GM18861 (cell line): ENCODE results near the gene CCDC60.
"Not testable (repeated sequence)": the region's sequence is repeated elsewhere in the genome, so short reads cannot be mapped to it uniquely, and the experiment has no call there.

Experiments used
- ATAC-seq: cut with Tn5 transposase; IDR thresholded peaks from one replicate; pipeline ENCODE4 v1.9.1; 2021; ENCODE audit not compliant: unreplicated experiment

Gene CCDC60

DNA sequence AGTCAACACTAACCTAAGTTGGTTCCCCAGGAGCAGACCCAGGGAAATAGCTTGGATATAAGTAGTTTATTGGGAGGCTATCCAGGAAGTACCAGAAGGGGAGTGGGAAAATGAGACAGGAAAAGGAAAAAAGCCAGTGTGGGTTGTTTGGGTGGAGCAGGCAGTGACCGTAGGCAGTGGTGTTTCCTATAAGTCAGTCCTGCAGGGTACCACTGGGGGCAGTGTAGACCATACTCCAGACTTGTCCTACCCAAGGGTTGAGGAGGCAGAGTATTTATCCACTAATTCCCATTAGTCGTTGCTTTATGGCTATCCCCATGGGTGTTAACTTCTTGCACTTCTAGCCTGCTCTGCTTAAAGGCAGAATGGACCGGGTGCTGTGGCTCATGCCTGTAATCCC, 6.4 kb upstream of the CCDC60 start:
- no peak for ATAC-seq

DNA sequence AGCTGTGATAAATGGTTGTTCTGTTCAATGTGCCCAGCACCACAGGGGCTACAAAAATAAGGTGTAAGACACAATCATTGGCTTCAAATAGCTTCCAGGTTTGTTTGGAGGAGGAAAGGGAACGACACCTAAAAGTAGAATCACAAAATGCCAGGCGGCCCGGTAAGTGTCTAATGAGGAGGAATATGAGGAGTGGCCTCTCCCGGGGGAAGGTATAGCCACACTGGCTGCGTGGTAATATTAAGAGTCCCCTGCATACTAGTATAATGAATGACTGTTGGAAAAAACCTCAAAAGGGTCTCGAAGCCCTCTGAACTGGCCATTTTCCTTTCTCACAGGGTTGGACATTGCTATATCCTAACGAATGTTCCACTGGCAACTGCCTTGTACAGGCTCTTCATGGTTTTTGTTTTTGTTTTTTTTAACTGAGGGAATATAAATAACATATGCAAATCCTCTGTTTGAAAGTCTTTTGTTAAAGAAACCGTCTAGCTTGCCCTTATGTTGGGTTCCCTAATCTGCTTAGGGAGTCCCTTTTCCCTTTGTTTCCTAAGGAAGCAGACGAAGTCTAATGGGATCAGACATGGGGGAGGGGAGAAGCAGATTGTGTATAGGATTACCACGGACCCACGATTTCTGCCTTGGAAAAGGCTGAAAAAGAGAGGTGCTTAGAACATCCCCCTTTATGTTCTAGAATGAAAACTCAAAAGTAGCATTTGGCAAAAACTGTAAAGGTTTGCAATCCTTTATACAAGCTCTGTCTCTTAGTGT, 4.2 kb downstream of the CCDC60 start:
- no peak for ATAC-seq

GRCh38 chr12:119340578-119340977, 6.0 kb downstream of the CCDC60 start:
- ATAC-seq = no peak

DNA sequence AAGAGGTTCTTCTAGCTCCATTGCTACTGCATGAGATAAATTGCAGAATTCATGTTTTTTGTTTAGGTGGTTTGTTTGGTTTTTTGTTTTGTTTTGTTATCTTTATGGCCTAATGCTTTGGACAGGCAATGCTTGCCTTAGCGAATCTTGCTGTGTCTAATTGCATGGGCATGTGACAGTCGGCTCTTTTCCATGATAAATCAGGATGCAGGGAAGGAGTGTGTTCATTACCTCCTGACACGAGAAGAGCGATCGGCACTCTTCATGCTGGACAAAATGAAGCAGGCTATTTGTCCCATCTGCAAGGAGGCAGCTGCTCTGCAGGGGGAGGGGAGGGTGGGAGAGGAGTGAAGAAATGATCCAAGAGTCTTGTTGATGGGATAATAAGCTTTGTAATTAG, 6.5 kb downstream of the CCDC60 start:
- ATAC-seq = no peak

- no peak for ATAC-seq
These were observed 7.5 kb downstream of the CCDC60 start for GRCh38 chr12:119341988-119342387.

GRCh38 chr12:119343130-119343529, 8.6 kb downstream of the CCDC60 start:
- ATAC-seq = no peak

DNA sequence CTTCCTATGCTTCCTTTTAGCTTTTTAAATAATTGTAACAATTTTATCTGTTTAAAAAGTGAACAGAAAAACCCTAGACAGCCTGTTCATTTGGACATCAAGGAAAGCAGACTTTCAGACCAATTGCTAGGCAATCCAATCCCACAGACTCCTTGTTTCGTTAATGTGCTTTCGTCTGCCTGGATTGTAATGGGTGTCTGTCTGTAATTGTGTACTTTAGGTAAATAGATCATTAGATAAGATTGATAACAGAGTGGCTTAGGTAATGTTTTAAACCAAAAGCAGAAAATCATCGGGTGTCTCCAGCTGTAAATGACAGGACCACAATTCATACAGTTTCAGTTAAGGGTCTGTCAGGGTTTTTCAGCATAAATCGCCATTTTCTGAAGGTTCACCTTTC, 19.6 kb downstream of the CCDC60 start:
- ATAC-seq = no peak

- ATAC-seq = not testable (repeated sequence)
These were observed 25.8 kb downstream of the CCDC60 start for GRCh38 chr12:119360366-119360765.

DNA sequence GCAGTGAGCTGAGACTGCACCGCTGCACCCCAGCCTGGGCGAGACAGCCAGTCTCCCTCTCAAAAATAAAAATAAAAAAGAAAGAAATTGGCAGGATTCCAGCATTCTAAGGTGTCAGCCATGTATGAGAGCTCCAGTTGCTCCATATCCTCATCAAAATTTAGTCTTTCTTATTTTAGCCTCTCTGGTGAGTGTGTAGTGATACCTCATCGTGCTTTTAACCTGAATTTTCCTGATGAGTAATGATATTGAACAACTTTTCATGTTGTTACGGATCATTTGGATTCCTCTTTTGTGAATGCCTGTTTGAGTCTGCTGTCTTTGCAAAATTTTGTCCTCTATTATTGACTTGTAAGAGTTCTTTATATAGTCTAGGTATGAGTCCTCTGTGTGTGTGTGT, 28.5 kb downstream of the CCDC60 start:
- no peak for ATAC-seq

DNA sequence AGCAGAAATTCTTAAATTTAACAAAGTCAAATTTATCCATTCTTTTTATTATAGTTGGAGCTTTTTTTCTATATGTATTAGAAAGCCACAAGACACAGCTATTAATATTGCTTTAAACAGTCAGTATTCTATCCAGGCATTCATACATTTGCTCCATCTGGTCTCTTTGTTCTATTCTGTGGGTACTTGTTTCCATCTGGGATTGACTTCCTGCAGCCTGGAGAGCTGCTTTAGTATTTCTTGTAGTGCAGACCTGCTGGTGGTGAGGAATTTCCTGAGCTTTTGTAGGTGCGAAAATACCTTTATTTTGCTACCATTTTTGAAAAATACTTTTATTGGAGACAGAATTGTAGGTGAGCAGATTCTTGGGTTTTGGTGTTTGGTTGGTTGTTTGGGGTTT, 29.0 kb downstream of the CCDC60 start:
- no peak for ATAC-seq

GRCh38 chr12:119365451-119365850, 30.9 kb downstream of the CCDC60 start:
- ATAC-seq = no peak

DNA sequence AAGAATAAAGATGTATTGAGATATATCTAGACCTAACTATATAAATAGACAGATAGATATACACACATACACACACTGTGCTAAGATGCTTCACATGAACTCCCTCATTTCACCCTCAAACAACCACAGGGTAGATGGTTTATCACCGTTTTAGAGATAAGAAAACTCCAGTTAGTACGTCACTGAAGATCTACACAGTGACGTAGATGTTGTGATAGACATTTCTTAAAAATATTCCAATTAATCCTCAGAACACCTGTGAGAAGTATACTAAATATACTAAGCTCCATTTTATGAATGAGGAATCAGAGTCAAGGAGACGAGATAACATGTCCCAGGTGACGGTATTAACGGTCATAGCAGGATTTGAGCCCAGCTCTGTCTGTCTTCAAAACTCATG, 31.5 kb downstream of the CCDC60 start:
- no peak for ATAC-seq

DNA sequence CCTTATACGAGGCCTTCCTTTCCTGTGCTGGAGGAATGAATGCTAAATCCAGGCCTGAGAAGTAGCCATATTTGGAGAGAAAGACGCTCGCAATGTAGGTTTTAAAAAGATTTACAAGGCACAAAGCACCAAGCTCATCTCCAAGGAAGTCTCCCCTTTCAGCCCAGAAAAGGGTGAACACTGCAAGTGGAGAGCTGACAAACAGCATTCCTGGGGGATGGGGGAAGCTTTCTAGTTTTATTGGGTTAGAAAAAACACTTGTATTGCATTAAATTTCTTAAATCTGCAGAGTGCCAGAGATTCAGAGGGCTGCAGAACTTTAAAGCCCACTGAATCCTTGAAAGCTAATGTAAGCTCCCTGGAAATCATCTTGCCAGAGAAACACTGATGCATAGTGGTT, 34.6 kb downstream of the CCDC60 start:
- ATAC-seq = no peak

GRCh38 chr12:119369907-119370546, 35.5 kb downstream of the CCDC60 start:
- no peak for ATAC-seq

GRCh38 chr12:119372540-119372939, 38.0 kb downstream of the CCDC60 start:
- ATAC-seq = no peak

GRCh38 chr12:119373001-119373400, 38.5 kb downstream of the CCDC60 start:
- no peak for ATAC-seq

DNA sequence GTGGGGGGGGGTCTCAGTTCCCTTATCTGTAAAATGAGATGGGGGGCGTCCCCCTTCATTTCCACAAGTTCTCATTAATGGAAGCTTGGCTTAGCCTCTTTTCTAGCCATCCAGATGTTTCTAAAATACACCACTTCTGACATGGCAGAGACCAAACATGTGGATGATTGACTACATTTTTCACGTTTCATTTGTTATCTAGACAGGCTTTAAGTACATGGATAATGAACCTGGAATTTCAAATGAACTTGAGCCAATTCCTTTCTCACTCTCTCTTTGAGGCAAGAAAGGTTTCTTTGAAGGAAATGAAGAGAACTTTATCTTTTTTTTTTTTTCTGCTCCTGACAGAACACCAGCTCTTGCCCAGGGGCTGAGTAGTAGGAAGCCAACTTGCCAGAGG, 39.1 kb downstream of the CCDC60 start:
- ATAC-seq = no peak

DNA sequence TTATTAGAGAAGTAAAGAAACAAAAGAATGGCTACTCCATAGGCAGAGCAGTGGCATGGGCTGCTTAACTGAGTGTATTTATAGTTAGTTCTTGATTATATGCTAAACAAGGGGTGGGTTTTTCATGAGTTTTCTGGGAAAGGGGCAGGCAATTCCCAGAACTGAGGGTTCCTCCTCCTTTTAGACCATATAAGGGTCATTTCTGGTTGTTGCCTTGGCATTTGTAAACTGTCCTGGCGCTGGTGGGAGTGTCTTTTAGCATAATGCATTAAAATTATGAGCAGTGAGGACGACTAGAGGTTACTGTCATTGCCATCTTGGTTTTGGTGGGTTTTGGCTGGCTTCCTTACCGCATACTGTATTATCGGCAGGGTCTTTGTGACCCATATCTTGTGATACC, 40.1 kb downstream of the CCDC60 start:
- no peak for ATAC-seq

DNA sequence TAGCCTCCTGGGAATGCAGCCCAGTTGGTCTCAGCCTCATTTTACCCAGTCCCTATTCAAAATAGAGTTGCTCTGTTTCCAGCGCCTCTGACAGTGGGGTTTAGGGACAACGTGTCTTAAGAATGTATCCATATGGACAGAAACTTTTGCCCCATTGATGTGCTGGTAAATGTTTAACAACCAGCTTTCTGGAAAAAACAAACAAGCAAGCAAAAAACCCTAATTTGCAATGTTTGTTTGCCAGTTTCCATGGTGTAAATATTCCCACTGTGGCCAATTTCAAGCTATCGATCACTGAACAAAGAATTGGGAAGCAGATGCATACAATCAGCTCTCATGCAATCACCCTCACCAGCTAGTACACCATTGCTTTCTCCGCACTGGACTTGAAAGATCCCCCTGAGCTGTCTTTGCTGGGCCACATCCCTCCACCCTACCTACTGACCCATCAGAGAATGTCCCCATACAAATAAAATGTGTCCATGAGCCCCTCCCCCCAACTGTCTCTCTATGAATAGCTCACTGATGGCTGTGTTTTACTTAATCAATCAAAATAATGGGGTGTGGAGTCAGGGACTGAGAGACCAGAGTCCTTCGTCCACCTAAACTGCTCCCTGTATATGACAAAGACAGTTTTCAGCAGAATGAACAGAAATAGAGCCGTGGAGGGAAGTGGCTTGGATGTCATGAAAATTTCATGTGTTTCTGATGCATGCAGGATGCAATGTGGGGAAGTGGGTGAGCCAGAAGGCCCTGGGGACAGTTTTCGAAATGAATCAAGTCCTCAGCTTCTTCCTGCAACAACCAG, 40.8 kb downstream of the CCDC60 start:
- ATAC-seq = no peak

GRCh38 chr12:119375883-119376190, 41.3 kb downstream of the CCDC60 start:
- ATAC-seq = no peak

DNA sequence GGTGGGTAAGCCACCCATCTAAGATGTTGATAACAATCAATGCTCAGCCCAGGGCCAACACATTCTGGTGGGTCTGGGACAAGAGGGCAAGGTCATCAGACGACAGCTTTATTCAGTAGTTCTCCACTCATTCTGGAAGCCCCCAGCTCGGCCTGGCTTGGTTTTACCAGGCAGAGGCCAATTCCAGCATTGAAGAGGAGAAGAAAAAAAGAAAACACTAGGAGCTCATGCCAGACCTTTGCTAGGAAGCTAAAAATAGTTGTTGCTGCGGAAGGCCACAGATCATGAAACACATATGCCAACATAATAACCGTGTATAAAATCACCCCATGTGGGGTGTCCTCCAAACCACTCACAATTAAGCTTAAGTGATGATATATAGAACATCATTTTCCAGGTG, 44.4 kb downstream of the CCDC60 start:
- ATAC-seq = no peak
